ENCODE data around the gene NR2F2.

NR2F2 gene

DNA sequence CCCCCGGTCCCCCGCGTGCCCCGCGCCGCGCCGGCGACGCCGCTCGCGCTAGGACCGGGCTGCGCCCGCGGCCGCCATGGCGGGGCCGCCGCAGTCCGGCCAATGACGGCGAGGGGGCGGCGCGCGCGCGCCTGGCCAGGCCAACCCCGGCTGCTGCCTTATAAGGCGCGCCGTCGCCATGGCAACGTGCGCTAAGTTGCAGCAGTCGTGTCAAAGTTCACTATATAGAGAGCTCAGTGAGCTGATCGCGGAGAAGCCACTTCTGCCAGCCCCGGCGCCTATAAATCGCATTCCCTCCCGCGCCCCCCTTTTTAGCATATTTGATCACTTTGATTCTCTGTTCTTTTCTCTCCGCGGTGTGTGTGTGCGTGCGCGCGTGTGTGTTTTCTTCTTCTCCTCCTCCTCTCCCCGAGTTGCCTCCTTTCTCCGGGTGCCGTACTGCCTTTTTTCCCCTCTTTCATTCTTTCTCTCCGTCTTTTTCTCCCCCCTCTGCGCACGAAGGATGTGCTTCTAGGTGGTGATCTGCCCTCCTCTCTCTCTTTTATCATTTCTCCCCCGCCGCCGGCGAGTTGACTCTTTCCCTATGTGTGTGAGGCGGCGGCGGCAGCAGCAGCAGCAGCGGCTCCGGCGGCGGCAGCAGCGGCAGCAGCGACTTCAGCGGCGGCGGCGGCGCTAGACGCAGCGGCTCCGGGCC is at the start of gene NR2F2:
NR2F2 (plus strand) TSS at position 251 of the 694 bp plus-strand sequence. CDS start 1,406 bp downstream, outside the sequence.
- Histone ChIP-seq H3K27me3 (ENCODE audit: control insufficient read depth, insufficient read depth, low read length) (peaks cover 95% of the 10 kb centered on the region), H3K27ac (ENCODE audit: low read depth, low read length) (no peak within 1 kb of the TSS)

GRCh38 chr15:96285305-96285704 is 45.2 kb upstream of the NR2F2 start:
- Histone ChIP-seq H3K9me3 (ENCODE audit: control insufficient read depth, insufficient read depth, low read length) (no peaks in the 10 kb centered on the region), H3K4me3 (ENCODE audit: low read depth, low read length) (no peak overlapping the region), H3K36me3 (ENCODE audit: control insufficient read depth, insufficient read depth, low read length) (no peaks in the 10 kb centered on the region), H3K4me1 (ENCODE audit: control insufficient read depth, insufficient read depth, low read length) (peaks cover 6% of the 10 kb centered on the region; the same call in 1 of the 2 replicates), H3K27me3 (ENCODE audit: control insufficient read depth, insufficient read depth, low read length) (peaks cover 9% of the 10 kb centered on the region; the same call in 1 of the 2 replicates), H3K27ac (ENCODE audit: low read depth, low read length) (no peak overlapping the region), H3K9ac (ENCODE audit: low read depth, low read length) (no peak overlapping the region)

More for the DNA sequence above, at the start of gene NR2F2:
- Histone ChIP-seq H3K4me1 (ENCODE audit: control insufficient read depth, insufficient read depth, low read length) (peaks cover 60% of the 10 kb centered on the region), H3K4me3 (ENCODE audit: low read depth, low read length) (peak within 1 kb of the TSS; percentile 66), H3K36me3 (ENCODE audit: control insufficient read depth, insufficient read depth, low read length) (no peaks in the 10 kb centered on the region), H3K9me3 (ENCODE audit: control insufficient read depth, insufficient read depth, low read length) (no peaks in the 10 kb centered on the region), H3K9ac (ENCODE audit: low read depth, low read length) (no peak within 1 kb of the TSS)

GRCh38 chr15:96285729-96286254 is 44.7 kb upstream of the NR2F2 start:
- H3K27ac ChIP-seq (ENCODE audit: low read depth, low read length), result no peak overlapping the region
- H3K4me1 ChIP-seq (ENCODE audit: control insufficient read depth, insufficient read depth, low read length), result peaks cover 6% of the 10 kb centered on the region; the same call in 1 of the 2 replicates
- no peak overlapping the region for H3K4me3 ChIP-seq (ENCODE audit: low read depth, low read length)

GRCh38 chr15:96290679-96291078 is 39.8 kb upstream of the NR2F2 start:
- no peaks in the 10 kb centered on the region for H3K9me3 ChIP-seq (ENCODE audit: control insufficient read depth, insufficient read depth, low read length)
- H3K27me3 ChIP-seq (ENCODE audit: control insufficient read depth, insufficient read depth, low read length), result no peaks in the 10 kb centered on the region
- H3K9ac ChIP-seq (ENCODE audit: low read depth, low read length), result no peak overlapping the region
- no peaks in the 10 kb centered on the region for H3K36me3 ChIP-seq (ENCODE audit: control insufficient read depth, insufficient read depth, low read length)
- H3K4me1 ChIP-seq (ENCODE audit: control insufficient read depth, insufficient read depth, low read length), result peaks cover 23% of the 10 kb centered on the region
- no peak overlapping the region for H3K27ac ChIP-seq (ENCODE audit: low read depth, low read length)
- H3K4me3 ChIP-seq (ENCODE audit: low read depth, low read length), result no peak overlapping the region

More at GRCh38 chr15:96285729-96286254, 44.7 kb upstream of the NR2F2 start:
- Histone ChIP-seq H3K27me3 (ENCODE audit: control insufficient read depth, insufficient read depth, low read length) (peaks cover 9% of the 10 kb centered on the region; the same call in 1 of the 2 replicates), H3K36me3 (ENCODE audit: control insufficient read depth, insufficient read depth, low read length) (no peaks in the 10 kb centered on the region), H3K9ac (ENCODE audit: low read depth, low read length) (no peak overlapping the region), H3K9me3 (ENCODE audit: control insufficient read depth, insufficient read depth, low read length) (no peaks in the 10 kb centered on the region)

- no peak overlapping the region for H3K4me3 ChIP-seq (ENCODE audit: low read depth, low read length)
- no peaks in the 10 kb centered on the region for H3K36me3 ChIP-seq (ENCODE audit: control insufficient read depth, insufficient read depth, low read length)
- no peak overlapping the region for H3K27ac ChIP-seq (ENCODE audit: low read depth, low read length)
- no peaks in the 10 kb centered on the region for H3K27me3 ChIP-seq (ENCODE audit: control insufficient read depth, insufficient read depth, low read length)
- H3K9me3 ChIP-seq (ENCODE audit: control insufficient read depth, insufficient read depth, low read length), result no peaks in the 10 kb centered on the region
- H3K4me1 ChIP-seq (ENCODE audit: control insufficient read depth, insufficient read depth, low read length), result peaks cover 23% of the 10 kb centered on the region
- H3K9ac ChIP-seq (ENCODE audit: low read depth, low read length), result no peak overlapping the region
These were observed 37.9 kb upstream of the NR2F2 start for GRCh38 chr15:96292635-96293034.

GRCh38 chr15:96293441-96293840 is 37.1 kb upstream of the NR2F2 start:
- Histone ChIP-seq H3K4me3 (ENCODE audit: low read depth, low read length) (no peak overlapping the region), H3K27ac (ENCODE audit: low read depth, low read length) (no peak overlapping the region), H3K27me3 (ENCODE audit: control insufficient read depth, insufficient read depth, low read length) (no peaks in the 10 kb centered on the region), H3K9ac (ENCODE audit: low read depth, low read length) (no peak overlapping the region), H3K4me1 (ENCODE audit: control insufficient read depth, insufficient read depth, low read length) (peaks cover 23% of the 10 kb centered on the region), H3K36me3 (ENCODE audit: control insufficient read depth, insufficient read depth, low read length) (no peaks in the 10 kb centered on the region), H3K9me3 (ENCODE audit: control insufficient read depth, insufficient read depth, low read length) (0 out of 2 replicates have a peak, but pooled peaks cover 4% of the 10 kb centered on the region)

GRCh38 chr15:96294766-96295165 is 35.7 kb upstream of the NR2F2 start:
- Histone ChIP-seq H3K36me3 (ENCODE audit: control insufficient read depth, insufficient read depth, low read length) (no peaks in the 10 kb centered on the region), H3K9me3 (ENCODE audit: control insufficient read depth, insufficient read depth, low read length) (peaks cover 10% of the 10 kb centered on the region; the same call in 1 of the 2 replicates), H3K27ac (ENCODE audit: low read depth, low read length) (no peak overlapping the region), H3K9ac (ENCODE audit: low read depth, low read length) (no peak overlapping the region), H3K4me1 (ENCODE audit: control insufficient read depth, insufficient read depth, low read length) (peaks cover 23% of the 10 kb centered on the region), H3K4me3 (ENCODE audit: low read depth, low read length) (no peak overlapping the region), H3K27me3 (ENCODE audit: control insufficient read depth, insufficient read depth, low read length) (no peaks in the 10 kb centered on the region)

DNA sequence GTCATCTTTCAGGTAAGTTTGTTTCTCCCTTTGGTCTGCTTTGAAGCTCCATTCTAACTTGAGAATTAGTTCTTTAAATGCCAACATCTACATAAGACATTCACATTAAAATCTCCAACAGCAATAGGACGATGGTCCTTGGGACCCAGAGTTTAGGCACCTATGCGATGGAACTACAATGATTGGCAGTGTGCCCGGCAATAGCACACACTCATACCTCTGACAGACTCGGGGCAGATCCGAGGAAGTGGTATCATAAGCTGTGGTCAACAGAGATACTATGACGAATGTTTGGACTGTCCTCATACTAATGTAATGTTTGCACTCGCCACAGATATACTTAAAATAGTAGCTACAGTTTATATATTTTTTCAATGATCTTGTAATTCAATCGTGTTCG is 34.2 kb upstream of the NR2F2 start:
- Histone ChIP-seq H3K4me1 (ENCODE audit: control insufficient read depth, insufficient read depth, low read length) (peaks cover 23% of the 10 kb centered on the region), H3K9me3 (ENCODE audit: control insufficient read depth, insufficient read depth, low read length) (peaks cover 10% of the 10 kb centered on the region; the same call in 1 of the 2 replicates), H3K9ac (ENCODE audit: low read depth, low read length) (no peak overlapping the region), H3K36me3 (ENCODE audit: control insufficient read depth, insufficient read depth, low read length) (no peaks in the 10 kb centered on the region), H3K4me3 (ENCODE audit: low read depth, low read length) (no peak overlapping the region), H3K27me3 (ENCODE audit: control insufficient read depth, insufficient read depth, low read length) (no peaks in the 10 kb centered on the region), H3K27ac (ENCODE audit: low read depth, low read length) (no peak overlapping the region)

- no peak overlapping the region for H3K4me3 ChIP-seq (ENCODE audit: low read depth, low read length)
- H3K27me3 ChIP-seq (ENCODE audit: control insufficient read depth, insufficient read depth, low read length), result no peaks in the 10 kb centered on the region
- no peaks in the 10 kb centered on the region for H3K36me3 ChIP-seq (ENCODE audit: control insufficient read depth, insufficient read depth, low read length)
- no peak overlapping the region for H3K9ac ChIP-seq (ENCODE audit: low read depth, low read length)
- peaks cover 23% of the 10 kb centered on the region for H3K4me1 ChIP-seq (ENCODE audit: control insufficient read depth, insufficient read depth, low read length)
- H3K27ac ChIP-seq (ENCODE audit: low read depth, low read length), result no peak overlapping the region
- H3K9me3 ChIP-seq (ENCODE audit: control insufficient read depth, insufficient read depth, low read length), result peaks cover 10% of the 10 kb centered on the region; the same call in 1 of the 2 replicates
These were observed 32.7 kb upstream of the NR2F2 start for GRCh38 chr15:96297783-96298182.

DNA sequence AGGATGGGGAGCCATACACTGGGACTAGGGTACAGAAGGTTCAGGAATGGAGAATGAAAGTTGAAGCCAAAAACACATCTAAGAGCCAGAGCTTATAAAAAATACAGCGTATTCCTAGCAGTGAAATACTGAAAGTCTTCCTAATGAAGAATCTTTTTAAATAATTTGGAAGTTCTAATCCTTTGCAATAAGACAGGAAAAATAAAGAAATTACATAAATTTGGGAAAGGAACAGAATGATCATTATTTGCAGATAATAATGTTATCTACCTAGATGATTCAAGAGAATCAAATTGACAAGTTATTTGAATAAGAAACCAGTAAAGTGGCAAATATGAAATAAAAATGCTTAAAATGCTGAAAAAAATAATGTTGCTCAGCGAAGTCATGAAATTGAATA is 32.3 kb upstream of the NR2F2 start:
- H3K9ac ChIP-seq (ENCODE audit: low read depth, low read length), result no peak overlapping the region
- H3K27me3 ChIP-seq (ENCODE audit: control insufficient read depth, insufficient read depth, low read length), result no peaks in the 10 kb centered on the region
- H3K4me1 ChIP-seq (ENCODE audit: control insufficient read depth, insufficient read depth, low read length), result peaks cover 23% of the 10 kb centered on the region
- H3K9me3 ChIP-seq (ENCODE audit: control insufficient read depth, insufficient read depth, low read length), result peaks cover 10% of the 10 kb centered on the region; the same call in 1 of the 2 replicates
- H3K27ac ChIP-seq (ENCODE audit: low read depth, low read length), result no peak overlapping the region
- H3K4me3 ChIP-seq (ENCODE audit: low read depth, low read length), result no peak overlapping the region
- no peaks in the 10 kb centered on the region for H3K36me3 ChIP-seq (ENCODE audit: control insufficient read depth, insufficient read depth, low read length)

DNA sequence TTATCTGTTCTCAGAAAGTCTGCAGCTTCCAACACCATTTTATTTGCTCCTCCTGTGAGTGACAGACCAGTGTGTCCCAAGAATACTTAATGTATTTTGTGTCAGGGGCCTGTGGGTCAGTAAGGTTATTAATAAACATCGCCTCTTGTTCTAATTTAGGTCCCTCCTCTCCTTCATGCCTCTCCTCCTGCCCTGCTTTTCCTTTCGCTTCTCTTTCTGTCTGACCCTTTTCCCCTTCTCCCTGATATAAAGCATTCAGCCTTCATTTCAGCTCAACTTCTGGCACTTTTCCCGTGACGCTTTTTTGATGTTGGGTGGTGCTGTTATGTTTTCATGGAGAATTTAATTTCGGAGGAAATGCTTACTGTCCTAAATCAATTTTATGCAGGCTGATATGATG is 29.7 kb upstream of the NR2F2 start:
- peaks cover 10% of the 10 kb centered on the region; the same call in 1 of the 2 replicates for H3K9me3 ChIP-seq (ENCODE audit: control insufficient read depth, insufficient read depth, low read length)
- H3K4me3 ChIP-seq (ENCODE audit: low read depth, low read length), result no peak overlapping the region
- H3K27ac ChIP-seq (ENCODE audit: low read depth, low read length), result no peak overlapping the region
- H3K9ac ChIP-seq (ENCODE audit: low read depth, low read length), result no peak overlapping the region
- no peaks in the 10 kb centered on the region for H3K27me3 ChIP-seq (ENCODE audit: control insufficient read depth, insufficient read depth, low read length)
- peaks cover 5% of the 10 kb centered on the region; the same call in 1 of the 2 replicates for H3K4me1 ChIP-seq (ENCODE audit: control insufficient read depth, insufficient read depth, low read length)
- no peaks in the 10 kb centered on the region for H3K36me3 ChIP-seq (ENCODE audit: control insufficient read depth, insufficient read depth, low read length)

Measured in HUES48 (cell line).